ENCODE measurements around the gene C6orf136.
"Not testable (repeated sequence)": the region's sequence is repeated elsewhere in the genome, so short reads cannot be mapped to it uniquely, and the experiment has no call there.

Gene C6orf136

GRCh38 chr6:30656513-30656912, 9.6 kb downstream of the C6orf136 start:
- no peak for DNase-seq (ENCODE audit: low spot score)

- DNase-seq (ENCODE audit: low spot score) = no peak
Measured at GRCh38 chr6:30657454-30657853, 10.5 kb downstream of the C6orf136 start.

- not testable (repeated sequence) for DNase-seq (ENCODE audit: low spot score)
Measured at GRCh38 chr6:30657922-30658321, 11.0 kb downstream of the C6orf136 start.

- no peak for DNase-seq (ENCODE audit: low spot score)
Measured at GRCh38 chr6:30664994-30665767, 18.2 kb downstream of the C6orf136 start.

GRCh38 chr6:30666300-30666699, 19.4 kb downstream of the C6orf136 start:
- peak; percentile 58 for DNase-seq (ENCODE audit: low spot score)

GRCh38 chr6:30670760-30671527, 24.0 kb downstream of the C6orf136 start:
- DNase-seq (ENCODE audit: low spot score) = peak; percentile 17

GRCh38 chr6:30672445-30673253, 25.7 kb downstream of the C6orf136 start, which contains the start of gene DHX16:
TSS of gene DHX16 (minus strand) at chr6:30673006. CDS start at chr6:30672841, 165 bp downstream.
- peak; percentile 97 for DNase-seq (ENCODE audit: low spot score)

GRCh38 chr6:30676660-30677285, 29.8 kb downstream of the C6orf136 start:
- DNase-seq (ENCODE audit: low spot score) = no peak

- DNase-seq (ENCODE audit: low spot score) = peak; percentile 84
Measured at GRCh38 chr6:30678964-30679726, 32.2 kb downstream of the C6orf136 start.

- no peak for DNase-seq (ENCODE audit: low spot score)
Measured at GRCh38 chr6:30679765-30680535, 33.0 kb downstream of the C6orf136 start.

- DNase-seq (ENCODE audit: low spot score) = no peak
Measured at GRCh38 chr6:30681766-30682142, 34.8 kb downstream of the C6orf136 start.

GRCh38 chr6:30682143-30683117, 35.5 kb downstream of the C6orf136 start:
- DNase-seq (ENCODE audit: low spot score) = peak; percentile 89

GRCh38 chr6:30683183-30683979, 36.4 kb downstream of the C6orf136 start:
- peak; percentile 12 for DNase-seq (ENCODE audit: low spot score)

GRCh38 chr6:30683980-30684338, 37.0 kb downstream of the C6orf136 start:
- no peak for DNase-seq (ENCODE audit: low spot score)

GRCh38 chr6:30684386-30685156, 37.6 kb downstream of the C6orf136 start:
- DNase-seq (ENCODE audit: low spot score) = peak; percentile 29

- DNase-seq (ENCODE audit: low spot score) = no peak
Measured at GRCh38 chr6:30685157-30686008, 38.5 kb downstream of the C6orf136 start.
